Adrenal gland (tissue), 5 donors: ENCODE results near the gene TECPR1.

Source experiments
- CTCF ChIP-seq, 6 experiments: fragments of 450-650 bp in 4 of 6; fragments of 200-600 bp in 2 of 6; sonication (generic) in 1 of 6; IDR thresholded peaks; 1 replicate in 5 of 6; 2 replicates in 1 of 6; pipeline versions ENCODE4 v1.5.1 to v1.8.0; 2016 to 2021; ENCODE audit warnings: antibody characterized with exemption in 6 of 6, mild to moderate bottlenecking in 2 of 6, moderate library complexity in 1 of 6
- POLR2A ChIP-seq, 2 donors: fragments of 450-650 bp; IDR thresholded peaks; one replicate each; pipeline ENCODE4 v1.6.1; 2017; ENCODE audit warnings: antibody characterized with exemption in 2 of 2, mild to moderate bottlenecking in 2 of 2, moderate library complexity in 1 of 2
- donor health status: DM: no; HTN: no; CAD: no.

- no peak for TF ChIP-seq CTCF (IDR thresholded peaks at IDR 0.05)
- no peak for TF ChIP-seq POLR2A (IDR thresholded peaks at IDR 0.05)
Measured at GRCh38 chr7:98224701-98225181, 27.3 kb downstream of the TECPR1 start.
